Chondrocyte (in vitro differentiated cells): ENCODE measurements around the gene CLEC9A. TPM values are rescaled to one million over a fixed set of nuclear protein-coding genes. Genes with fewer than 3 reads are reported as not detected.

ENCODE experiments used
- DNase-seq: peaks from one replicate; pipeline ENCODE4 v3.0.0; 2021; ENCODE audit warnings: mixed read lengths, low spot score
- H3K27ac Mint-ChIP-seq: one replicate; pipeline ENCODE4 v1.8.0; 2021; ENCODE audit warnings: mild to moderate bottlenecking, moderate library complexity, mixed read lengths; ENCODE audit not compliant: unreplicated experiment
- H3K27me3 Mint-ChIP-seq: 2 replicates; pipeline ENCODE4 v1.8.0; 2021; ENCODE audit warnings: low read depth, mixed read lengths
- H3K36me3 Mint-ChIP-seq: 2 replicates; pipeline ENCODE4 v1.8.0; 2021; ENCODE audit warnings: low read depth, mixed read lengths
- H3K4me1 Mint-ChIP-seq: 2 replicates; pipeline ENCODE4 v1.8.0; 2021; ENCODE audit warnings: low read depth, mild to moderate bottlenecking, mixed read lengths
- H3K4me3 Mint-ChIP-seq: one replicate; pipeline ENCODE4 v1.8.0; 2021; ENCODE audit warnings: mild to moderate bottlenecking, moderate library complexity, mixed read lengths; ENCODE audit not compliant: unreplicated experiment
- H3K9me3 Mint-ChIP-seq: 2 replicates; pipeline ENCODE4 v1.8.0; 2021; ENCODE audit warnings: low read depth, mixed read lengths
- CTCF ChIP-seq: fragments of 200-600 bp; sonication (generic); IDR thresholded peaks from 2 replicates; pipeline ENCODE4 v1.5.0; 2021; ENCODE audit warnings: antibody characterized with exemption, mild to moderate bottlenecking, moderate library complexity
- total RNA-seq: library from RNA; stranded (reverse); gene quantifications from 3 replicates; pipeline ENCODE4 v1.2.1, GENCODE V29; 2021

CLEC9A gene
- total RNA-seq, 1 donor from 2014 or later: not detected

GRCh38 chr12:10012630-10013330 lies 17.7 kb upstream of the CLEC9A start:
- no peak for TF ChIP-seq CTCF
- H3K9me3 Mint-ChIP-seq: peaks cover 5% of the 10 kb centered on the region
- peaks cover under 1% of the 10 kb centered on the region for H3K27me3 Mint-ChIP-seq
- DNase-seq: no peak
- no peaks in the 10 kb centered on the region for H3K36me3 Mint-ChIP-seq
- no peak overlapping the region for H3K27ac Mint-ChIP-seq
- no peak overlapping the region for H3K4me3 Mint-ChIP-seq
- no peaks in the 10 kb centered on the region for H3K4me1 Mint-ChIP-seq

DNA sequence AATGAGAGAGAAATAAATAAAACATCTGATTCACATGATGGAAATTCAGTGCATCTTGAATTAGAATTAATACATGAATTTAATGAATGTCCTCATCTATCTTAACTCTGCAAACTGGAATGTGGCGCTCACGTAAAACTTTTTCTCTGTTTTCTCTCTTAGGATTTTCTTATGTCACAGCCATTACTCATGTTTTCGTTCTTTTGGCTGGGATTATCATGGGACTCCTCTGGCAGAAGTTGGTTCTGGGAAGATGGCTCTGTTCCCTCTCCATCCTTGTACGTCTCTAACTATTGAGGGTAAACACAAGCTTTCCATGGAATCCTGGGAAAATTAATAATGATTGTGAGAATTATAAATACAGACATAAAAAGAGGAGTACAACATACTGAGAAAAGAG lies 15.0 kb upstream of the CLEC9A start:
- no peak overlapping the region for H3K4me3 Mint-ChIP-seq
- H3K27me3 Mint-ChIP-seq: no peaks in the 10 kb centered on the region
- no peak for TF ChIP-seq CTCF

DNA sequence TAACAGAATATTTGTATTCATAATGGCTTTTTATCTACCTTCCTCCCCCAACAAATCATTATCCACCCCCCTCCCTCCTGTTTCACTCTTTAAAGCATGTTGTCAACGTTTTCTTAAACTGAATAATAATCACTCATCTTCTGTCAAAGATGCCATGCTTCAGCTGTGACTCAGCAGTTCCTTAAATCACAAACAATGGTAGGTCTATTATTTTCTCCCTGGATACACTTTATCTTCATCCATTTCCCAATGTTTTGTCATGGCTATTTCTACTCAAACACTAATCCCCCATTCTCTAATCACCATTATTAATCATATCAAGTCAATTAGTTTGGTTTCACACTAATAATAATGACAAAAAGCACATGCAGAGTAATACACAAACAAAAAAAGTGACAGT lies 13.6 kb upstream of the CLEC9A start:
- Mint-ChIP-seq H3K27me3 (no peaks in the 10 kb centered on the region), H3K36me3 (no peaks in the 10 kb centered on the region), H3K9me3 (peaks cover 8% of the 10 kb centered on the region), H3K4me3 (no peak overlapping the region), H3K27ac (no peak overlapping the region), H3K4me1 (no peaks in the 10 kb centered on the region)
- TF ChIP-seq CTCF: no peak
- DNase-seq: no peak

More for the DNA sequence above, 15.0 kb upstream of the CLEC9A start:
- Mint-ChIP-seq H3K36me3 (no peaks in the 10 kb centered on the region), H3K9me3 (peaks cover 5% of the 10 kb centered on the region), H3K27ac (no peak overlapping the region), H3K4me1 (no peaks in the 10 kb centered on the region)
- no peak for DNase-seq

DNA sequence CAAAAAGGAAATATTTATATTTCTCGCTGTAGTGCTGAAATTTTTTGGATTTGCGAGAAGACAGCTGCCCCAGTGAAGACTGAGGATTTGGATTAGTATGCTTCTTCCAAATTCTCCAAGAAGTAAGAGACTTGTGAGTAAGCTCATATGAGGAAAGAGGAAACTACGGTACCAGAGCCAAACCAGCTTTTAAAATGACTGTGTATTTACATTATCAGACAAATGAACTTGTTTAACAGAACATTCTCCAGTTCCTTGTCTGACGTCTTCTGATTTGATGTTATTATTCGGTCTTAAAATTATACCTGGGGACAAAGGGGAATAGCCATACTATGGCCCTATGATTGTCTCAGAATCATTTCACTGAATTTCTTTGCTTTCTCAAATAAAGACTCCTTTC lies 12.1 kb upstream of the CLEC9A start:
- H3K27ac Mint-ChIP-seq: no peak overlapping the region
- DNase-seq: no peak
- H3K4me3 Mint-ChIP-seq: no peak overlapping the region
- TF ChIP-seq CTCF: no peak
- H3K27me3 Mint-ChIP-seq: no peaks in the 10 kb centered on the region
- H3K4me1 Mint-ChIP-seq: no peaks in the 10 kb centered on the region
- no peaks in the 10 kb centered on the region for H3K36me3 Mint-ChIP-seq
- H3K9me3 Mint-ChIP-seq: peaks cover 8% of the 10 kb centered on the region

DNA sequence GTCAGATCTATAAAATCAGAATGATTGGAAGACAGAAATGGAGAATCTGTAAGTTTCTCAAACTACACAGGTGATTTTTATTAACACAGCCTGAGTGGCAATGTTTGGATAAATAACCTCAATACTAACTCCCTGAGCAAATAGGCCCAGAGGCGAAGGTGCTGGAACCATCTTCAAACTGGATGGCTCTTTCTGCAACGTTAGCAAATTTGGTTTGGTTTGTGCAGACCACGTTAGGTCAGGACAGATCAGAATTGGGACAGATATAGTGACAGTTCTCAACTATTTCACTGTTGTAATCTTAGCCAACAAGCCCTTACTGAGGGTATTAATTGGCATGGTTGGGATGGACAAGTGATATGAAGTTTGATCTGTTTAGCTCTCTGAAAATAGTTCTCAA lies 9.1 kb upstream of the CLEC9A start:
- Mint-ChIP-seq H3K4me3 (no peak overlapping the region), H3K36me3 (no peaks in the 10 kb centered on the region), H3K4me1 (no peaks in the 10 kb centered on the region), H3K27me3 (no peaks in the 10 kb centered on the region), H3K27ac (no peak overlapping the region), H3K9me3 (peaks cover 8% of the 10 kb centered on the region)
- no peak for DNase-seq
- TF ChIP-seq CTCF: no peak
